HG02763 (cell line): ENCODE results near the gene CENPB.

Experiments used
- ATAC-seq: cut with Tn5 transposase; IDR thresholded peaks from one replicate; pipeline ENCODE4 v1.9.1; 2021; ENCODE audit warnings: mild to moderate bottlenecking, moderate library complexity; ENCODE audit not compliant: unreplicated experiment

The CENPB gene

GRCh38 chr20:3812259-3812681, 25.7 kb upstream of the CENPB start:
- no peak for ATAC-seq

GRCh38 chr20:3811467-3812258, 25.1 kb upstream of the CENPB start:
- ATAC-seq, result peak; percentile 56

- ATAC-seq, result no peak
Measured at GRCh38 chr20:3808544-3808943, 22.0 kb upstream of the CENPB start.

GRCh38 chr20:3804781-3805180, 18.2 kb upstream of the CENPB start:
- no peak for ATAC-seq

- no peak for ATAC-seq
Measured at GRCh38 chr20:3804254-3804751, 17.8 kb upstream of the CENPB start.

- ATAC-seq, result no peak
Measured at GRCh38 chr20:3803854-3804253, 17.3 kb upstream of the CENPB start.

- no peak for ATAC-seq
Measured at GRCh38 chr20:3803289-3803688, 16.7 kb upstream of the CENPB start.

- no peak for ATAC-seq
Measured at GRCh38 chr20:3802524-3803239, 16.1 kb upstream of the CENPB start.

GRCh38 chr20:3801846-3802245, 15.3 kb upstream of the CENPB start:
- ATAC-seq, result no peak

- no peak for ATAC-seq
Measured at GRCh38 chr20:3801299-3801698, 14.8 kb upstream of the CENPB start.

GRCh38 chr20:3800878-3801260, 14.3 kb upstream of the CENPB start:
- ATAC-seq, result no peak

- no peak for ATAC-seq
Measured at GRCh38 chr20:3800256-3800877, 13.8 kb upstream of the CENPB start.

GRCh38 chr20:3798908-3799248, 12.3 kb upstream of the CENPB start:
- no peak for ATAC-seq

- ATAC-seq, result no peak
Measured at GRCh38 chr20:3798373-3798768, 11.8 kb upstream of the CENPB start.

GRCh38 chr20:3797592-3798372, 11.2 kb upstream of the CENPB start:
- no peak for ATAC-seq

GRCh38 chr20:3797226-3797545, 10.6 kb upstream of the CENPB start:
- no peak for ATAC-seq

- no peak for ATAC-seq
Measured at GRCh38 chr20:3796477-3797225, 10.1 kb upstream of the CENPB start.

- ATAC-seq, result peak; percentile 47
Measured at GRCh38 chr20:3795511-3796468, 9.2 kb upstream of the CENPB start, which contains the start of gene CDC25B. CDC25B (plus strand) TSS chr20:3796310; CDS start chr20:3796532, 222 bp downstream.

- no peak for ATAC-seq
Measured at GRCh38 chr20:3794701-3795420, 8.3 kb upstream of the CENPB start.
